ENCODE results near the gene TNRC6C. TPM values are rescaled to one million over a fixed set of nuclear protein-coding genes. Genes with fewer than 3 reads are reported as not detected.

Gene TNRC6C
- total RNA-seq, 1 donor from 2014 or later, result 24.7 TPM

- no peak for DNase-seq (ENCODE audit: low spot score)
These were observed 53.9 kb downstream of the TNRC6C start for GRCh38 chr17:78012428-78012827.

DNA sequence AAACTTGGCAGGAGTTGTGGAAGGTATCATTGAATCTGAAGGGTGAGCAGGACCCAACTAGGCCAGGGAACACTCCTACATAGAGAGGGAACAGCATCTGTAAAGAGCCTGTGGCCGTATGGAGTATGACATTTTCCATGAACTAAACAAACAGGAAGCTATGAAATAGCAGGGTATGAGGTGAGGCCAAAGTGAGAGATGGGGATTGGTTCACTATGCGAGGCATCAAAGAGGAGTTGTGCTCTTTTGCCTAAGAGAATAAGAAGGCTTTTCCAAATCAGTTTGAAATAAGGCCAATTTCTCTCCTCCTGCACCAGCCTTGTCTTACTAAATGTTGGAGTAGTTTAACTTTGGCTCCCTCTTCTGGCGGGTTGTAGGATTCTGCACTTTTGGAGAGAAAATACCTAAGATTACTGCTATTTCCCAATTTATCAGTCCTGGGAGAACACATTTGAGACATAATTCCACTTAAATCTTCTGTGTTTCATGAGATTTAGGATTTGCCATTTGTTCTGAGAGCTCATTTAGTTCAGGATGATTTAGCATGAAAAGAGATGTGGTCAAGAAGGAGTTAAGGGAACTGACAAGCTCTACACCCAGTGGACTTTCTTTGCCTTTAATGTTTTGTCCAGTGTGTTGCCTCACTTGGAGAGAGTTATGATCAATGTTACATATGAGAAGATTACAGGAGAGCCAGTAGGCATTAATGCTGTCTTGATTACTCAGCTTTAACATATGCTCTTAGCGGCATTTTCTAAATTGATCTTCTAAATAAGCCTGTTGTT is 55.4 kb downstream of the TNRC6C start:
- DNase-seq (ENCODE audit: low spot score), result no peak

DNA sequence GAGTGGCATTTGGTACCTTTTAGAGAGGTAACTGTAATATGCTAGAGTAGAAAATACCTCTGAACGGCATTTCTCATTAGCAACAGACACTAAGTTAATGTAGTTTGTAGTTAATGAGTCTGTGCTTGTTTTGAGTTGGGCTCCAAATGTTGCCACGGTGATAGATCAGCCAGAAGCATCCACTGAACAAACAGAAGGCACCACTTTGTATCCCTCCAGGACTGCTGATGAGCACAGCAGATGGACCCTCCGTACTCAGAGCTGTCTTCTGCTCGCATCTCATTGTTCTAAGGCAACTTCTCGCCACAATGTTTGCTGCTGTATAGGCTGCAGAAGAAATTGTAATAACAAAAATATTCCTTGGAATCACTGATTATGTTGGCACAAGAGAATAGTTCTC is 56.1 kb downstream of the TNRC6C start:
- DNase-seq (ENCODE audit: low spot score), result no peak

DNA sequence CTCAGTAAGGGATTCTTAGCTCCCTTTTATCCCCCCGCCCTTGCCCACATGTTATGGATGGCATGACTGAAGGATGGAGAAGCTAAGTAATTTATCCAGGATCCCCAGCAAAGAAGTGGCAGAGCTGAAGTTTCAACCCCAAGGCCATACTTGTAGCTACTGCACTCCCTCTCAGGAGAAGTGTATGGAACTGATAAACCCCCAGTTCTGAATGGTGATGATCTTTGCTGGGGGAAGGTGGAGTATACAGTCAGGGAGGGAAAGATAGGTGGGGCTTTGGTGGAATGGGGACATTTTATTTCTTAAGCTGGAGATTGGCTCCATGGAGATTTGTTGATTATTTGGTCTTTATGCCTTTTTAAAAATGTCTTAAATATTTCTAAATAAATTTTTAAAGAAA is 58.3 kb downstream of the TNRC6C start:
- no peak for DNase-seq (ENCODE audit: low spot score)

GRCh38 chr17:78019367-78019975 is 61.0 kb downstream of the TNRC6C start:
- DNase-seq (ENCODE audit: low spot score), result no peak

- no peak for DNase-seq (ENCODE audit: low spot score)
These were observed 61.6 kb downstream of the TNRC6C start for GRCh38 chr17:78019976-78020716.

DNA sequence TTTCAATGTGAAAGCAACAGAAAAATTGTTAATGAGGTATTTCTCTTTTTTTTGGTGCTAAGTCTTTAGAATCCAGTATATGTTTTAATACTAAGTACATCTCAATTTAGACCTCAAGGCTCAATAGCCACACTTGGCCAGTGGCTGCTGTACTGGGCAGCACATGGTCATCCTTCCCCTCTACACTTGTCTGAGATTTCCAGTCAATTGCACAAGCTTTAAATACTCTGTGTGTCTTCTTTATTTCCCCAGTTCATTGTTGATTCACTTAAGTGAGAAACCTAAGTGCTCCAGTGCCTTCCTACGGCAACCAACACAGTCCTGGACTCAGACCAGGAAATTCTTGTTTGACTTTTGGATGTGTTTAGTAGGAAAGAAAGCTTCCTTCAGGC is 62.2 kb downstream of the TNRC6C start:
- no peak for DNase-seq (ENCODE audit: low spot score)

GRCh38 chr17:78022425-78022824 is 63.9 kb downstream of the TNRC6C start:
- no peak for DNase-seq (ENCODE audit: low spot score)

- no peak for DNase-seq (ENCODE audit: low spot score)
These were observed 64.5 kb downstream of the TNRC6C start for GRCh38 chr17:78023042-78023441.

DNA sequence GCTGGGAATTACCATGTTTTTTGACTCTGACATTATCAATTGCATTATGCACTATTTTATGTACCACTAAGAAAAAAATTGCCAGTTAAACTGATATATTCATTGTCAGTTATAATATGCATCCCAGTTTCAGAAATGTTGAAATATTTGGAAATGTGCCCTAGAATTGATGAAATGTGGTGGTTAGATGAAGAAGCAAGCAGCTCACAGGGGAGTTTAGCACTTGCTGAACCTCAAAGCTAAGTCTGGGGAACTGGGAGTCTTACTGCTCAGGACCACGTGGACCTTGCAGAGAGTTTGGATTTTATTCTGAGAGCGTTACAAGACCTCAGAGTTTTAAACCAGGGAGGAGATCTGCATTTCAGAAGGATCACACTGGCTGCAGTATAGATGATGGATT is 67.9 kb downstream of the TNRC6C start:
- no peak for DNase-seq (ENCODE audit: low spot score)

DNA sequence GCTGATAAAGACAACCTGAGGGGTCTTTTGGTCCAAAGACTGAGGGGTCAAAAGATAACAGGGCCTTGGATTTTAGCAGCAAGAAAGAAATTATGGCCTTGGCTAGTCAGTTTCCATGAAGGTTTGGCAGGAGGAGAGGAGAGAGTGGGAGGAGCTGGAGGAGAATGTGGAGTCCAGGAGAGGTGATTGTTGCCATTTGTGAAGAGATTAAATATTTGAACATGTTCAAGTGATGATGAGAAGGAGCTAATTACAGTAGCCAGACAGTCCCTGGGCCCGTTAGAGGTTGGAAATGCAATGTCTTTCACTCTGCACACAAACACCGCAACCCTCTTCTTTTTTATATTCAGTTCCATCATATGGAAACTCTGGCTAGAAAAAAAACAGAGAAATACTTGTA is 68.6 kb downstream of the TNRC6C start:
- DNase-seq (ENCODE audit: low spot score), result no peak

DNA sequence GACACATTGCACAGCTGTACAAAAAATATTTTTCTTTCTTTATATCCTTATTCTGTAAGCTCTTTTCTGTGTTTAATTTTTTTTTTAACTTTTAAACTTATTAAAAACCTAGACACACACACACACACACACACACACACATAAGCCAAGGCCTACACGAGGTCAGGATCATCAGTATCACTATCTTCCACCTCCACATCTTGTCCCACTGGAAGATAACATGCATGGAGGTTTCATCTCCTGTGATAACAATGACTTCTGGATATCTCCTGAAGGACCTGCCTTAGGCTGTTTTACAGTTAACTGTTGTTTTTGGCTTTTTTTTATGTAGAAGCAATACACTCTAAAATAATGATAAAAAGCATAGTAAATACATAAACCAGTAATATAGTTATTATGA is 71.2 kb downstream of the TNRC6C start:
- DNase-seq (ENCODE audit: low spot score), result no peak

DNA sequence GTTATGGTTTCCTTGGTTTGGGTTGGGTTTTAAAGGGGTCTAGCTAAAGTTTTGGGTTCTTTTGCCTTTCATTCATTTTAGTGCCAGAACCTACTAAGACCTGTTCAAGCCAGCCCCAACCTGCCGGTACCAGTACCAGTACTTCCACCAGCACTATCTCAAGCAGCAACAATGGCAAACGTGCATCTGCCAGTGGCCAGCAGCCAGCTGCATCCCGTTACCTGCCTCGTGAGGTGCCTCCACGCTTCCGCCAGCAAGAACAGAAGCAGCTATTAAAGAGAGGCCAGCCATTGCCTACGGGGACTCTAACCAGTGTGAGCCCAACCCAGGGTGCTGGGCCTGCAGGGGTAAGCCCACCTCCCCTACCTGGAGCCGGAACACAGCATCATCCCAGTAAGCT is 72.9 kb downstream of the TNRC6C start:
- no peak for DNase-seq (ENCODE audit: low spot score)

GRCh38 chr17:78032166-78032565 is 73.7 kb downstream of the TNRC6C start:
- no peak for DNase-seq (ENCODE audit: low spot score)

- DNase-seq (ENCODE audit: low spot score), result no peak
These were observed 76.1 kb downstream of the TNRC6C start for GRCh38 chr17:78034429-78035091.

- DNase-seq (ENCODE audit: low spot score), result no peak
These were observed 78.8 kb downstream of the TNRC6C start for GRCh38 chr17:78037280-78037679.

- DNase-seq (ENCODE audit: low spot score), result no peak
These were observed 80.3 kb downstream of the TNRC6C start for GRCh38 chr17:78038748-78039288.

GRCh38 chr17:78039581-78039980 is 81.1 kb downstream of the TNRC6C start:
- DNase-seq (ENCODE audit: low spot score), result no peak

- no peak for DNase-seq (ENCODE audit: low spot score)
These were observed 82.2 kb downstream of the TNRC6C start for GRCh38 chr17:78040440-78041385.

Measured in mesenteric fat pad (tissue), 1 donor.